Stimulated activated CD8-positive, alpha-beta memory T cell treated with anti-CD3 and anti-CD28 coated beads, Interleukin-4, amount 100 ng/mL, for 24 hours (primary cell): ENCODE results near the gene ERBB4.
"Not testable (repeated sequence)": the region's sequence is repeated elsewhere in the genome, so short reads cannot be mapped to it uniquely, and the experiment has no call there.

Experiments
- DNase-seq: peaks from one replicate; pipeline ENCODE4 v3.0.0-alpha.2; 2020; ENCODE audit warnings: low read depth

Gene ERBB4

GRCh38 chr2:212076456-212076855 lies 462.1 kb downstream of the ERBB4 start:
- DNase-seq, result no peak

GRCh38 chr2:212073360-212073759 lies 465.2 kb downstream of the ERBB4 start:
- no peak for DNase-seq

- no peak for DNase-seq
Measured at GRCh38 chr2:212066546-212066945, 472.1 kb downstream of the ERBB4 start.

GRCh38 chr2:212064318-212064717 lies 474.3 kb downstream of the ERBB4 start:
- no peak for DNase-seq

DNA sequence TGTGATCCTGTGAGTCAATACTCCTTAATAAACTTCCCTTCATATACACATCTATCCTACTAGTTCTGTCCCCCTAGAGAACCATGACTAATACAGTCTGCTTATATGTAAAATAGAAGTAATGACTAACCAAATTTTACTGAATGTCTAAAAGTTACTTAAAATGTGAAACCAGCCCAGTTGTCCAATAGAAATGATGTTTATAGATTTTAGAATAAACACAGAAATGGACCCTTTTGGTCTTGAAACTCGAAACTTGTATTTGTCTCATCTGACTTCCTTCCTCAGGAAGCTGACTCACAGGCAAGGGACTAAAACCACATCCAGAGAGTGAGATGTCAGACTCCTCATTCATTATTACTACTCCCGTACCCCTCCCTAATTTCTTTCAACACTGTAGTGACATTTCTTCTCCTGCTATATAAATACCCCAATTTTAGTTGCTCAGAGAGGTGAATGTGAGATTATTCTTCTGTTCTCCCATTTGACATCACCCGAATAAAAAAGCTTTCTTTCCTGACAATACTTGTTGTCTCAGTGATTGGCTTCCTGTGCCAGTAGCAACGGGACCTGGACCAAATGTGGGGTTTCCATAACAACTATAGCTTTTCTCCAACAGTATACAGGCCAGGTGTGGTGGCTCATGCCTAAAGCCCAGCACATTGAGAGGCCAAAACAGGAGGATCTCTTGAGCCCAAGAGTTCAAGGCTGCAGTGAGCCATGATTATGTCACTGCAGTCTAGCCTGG lies 486.0 kb downstream of the ERBB4 start:
- no peak for DNase-seq

GRCh38 chr2:212050871-212051270 lies 487.7 kb downstream of the ERBB4 start:
- DNase-seq, result no peak

DNA sequence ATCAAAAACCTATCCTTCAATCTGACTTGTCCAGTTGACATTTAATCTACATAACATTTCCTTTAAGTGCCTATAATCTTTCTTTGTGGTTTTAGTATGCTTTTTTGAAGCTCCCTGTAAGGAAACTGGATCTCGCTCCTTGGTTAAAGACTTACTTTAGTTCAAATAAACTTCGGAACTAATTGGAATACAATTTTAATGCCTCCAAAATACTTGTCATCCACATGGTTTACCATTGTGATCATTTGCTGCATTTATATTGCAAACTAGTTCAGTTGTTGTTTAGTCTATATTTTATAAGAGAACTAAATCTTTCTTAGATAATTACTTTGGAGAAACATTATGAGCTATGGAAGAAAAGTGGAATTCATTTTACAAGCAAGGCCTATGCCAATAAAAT lies 496.0 kb downstream of the ERBB4 start:
- no peak for DNase-seq

GRCh38 chr2:212037062-212037461 lies 501.5 kb downstream of the ERBB4 start:
- no peak for DNase-seq

- DNase-seq, result no peak
Measured at GRCh38 chr2:212034841-212035585, 503.6 kb downstream of the ERBB4 start.

DNA sequence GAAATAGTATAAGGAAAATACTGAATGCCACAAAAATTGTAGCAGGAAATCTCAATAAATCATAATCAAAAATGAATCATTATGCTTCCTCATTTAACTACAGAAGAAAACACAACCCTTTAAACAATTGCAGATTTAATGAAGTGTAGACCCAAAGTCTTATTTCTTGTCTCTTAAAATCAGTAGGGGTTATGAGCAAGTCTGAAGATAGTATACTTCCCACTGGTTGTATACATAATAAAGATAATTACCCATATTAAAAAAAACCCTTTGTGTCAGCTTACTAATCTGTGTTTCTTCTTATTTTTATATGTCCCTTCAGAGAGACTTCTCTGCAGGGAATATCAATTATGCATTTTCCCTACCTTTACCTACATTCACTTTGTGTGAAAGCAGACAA lies 504.7 kb downstream of the ERBB4 start:
- no peak for DNase-seq

DNA sequence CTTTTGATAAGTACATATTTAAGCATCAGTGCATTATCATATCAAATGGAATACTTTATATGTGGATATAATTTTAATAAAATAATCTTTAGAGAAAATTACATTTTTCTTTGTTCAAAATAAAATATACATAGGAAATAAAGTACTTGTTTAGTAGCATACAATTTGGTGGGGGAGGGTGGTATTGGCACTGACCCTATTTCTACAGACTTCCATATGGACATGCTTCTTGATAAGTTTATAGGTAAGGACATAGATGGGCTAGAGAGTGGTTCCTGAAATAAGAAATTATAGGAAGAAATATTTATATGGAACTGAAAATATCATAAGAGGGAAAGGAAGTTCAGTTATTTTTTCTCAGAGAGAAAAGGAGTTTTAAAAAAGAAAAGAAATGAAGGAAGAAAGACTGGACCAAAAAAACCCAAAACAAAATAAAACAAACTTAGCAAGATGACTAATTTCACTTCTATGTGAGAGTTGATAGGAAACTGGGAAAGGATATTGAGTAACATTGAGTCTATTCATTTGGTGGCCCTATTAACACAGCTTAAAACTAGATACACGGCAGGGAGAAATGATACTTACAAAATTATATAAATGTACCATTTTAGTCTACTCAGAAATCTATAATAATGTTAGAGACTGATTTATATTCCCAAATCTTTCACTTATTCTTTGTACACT lies 505.9 kb downstream of the ERBB4 start:
- DNase-seq, result no peak

DNA sequence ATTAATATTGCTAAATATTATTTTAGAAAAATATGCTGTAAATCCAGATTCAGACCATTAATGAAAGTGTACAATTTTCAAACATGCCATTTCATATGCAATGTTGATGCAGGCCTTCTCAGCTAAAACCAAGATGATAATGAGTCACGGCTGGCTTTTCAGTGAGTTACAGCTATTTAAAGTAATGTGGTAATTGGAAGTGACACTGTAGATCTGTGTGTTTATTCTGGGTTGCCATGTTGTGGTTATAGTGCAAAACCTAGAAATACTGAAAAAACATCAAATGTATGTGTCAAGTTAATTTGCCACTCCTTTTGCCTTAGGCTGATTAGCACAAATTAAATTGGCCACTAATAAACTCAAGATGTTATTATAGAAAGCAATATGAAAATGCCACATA lies 506.6 kb downstream of the ERBB4 start:
- no peak for DNase-seq

DNA sequence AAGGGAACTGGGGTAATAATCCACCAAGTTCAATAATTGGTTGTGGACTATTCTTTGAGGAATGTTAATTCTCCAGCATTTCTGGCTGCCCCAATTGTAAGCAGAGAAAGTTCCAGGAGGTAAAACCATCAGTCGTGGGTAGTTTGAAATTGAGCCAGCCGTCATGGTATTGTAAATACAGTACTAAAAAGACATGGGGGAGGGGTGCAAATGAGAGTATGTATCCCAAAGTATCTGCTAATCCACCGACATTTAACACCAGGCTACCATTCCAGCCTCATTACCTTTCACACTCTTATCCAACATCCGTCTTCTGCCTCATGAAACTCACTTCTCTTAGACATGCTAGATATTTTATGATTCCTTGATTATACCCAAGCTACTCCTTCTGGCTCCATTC lies 507.9 kb downstream of the ERBB4 start:
- DNase-seq, result no peak

GRCh38 chr2:212028798-212029394 lies 509.7 kb downstream of the ERBB4 start:
- DNase-seq, result no peak

DNA sequence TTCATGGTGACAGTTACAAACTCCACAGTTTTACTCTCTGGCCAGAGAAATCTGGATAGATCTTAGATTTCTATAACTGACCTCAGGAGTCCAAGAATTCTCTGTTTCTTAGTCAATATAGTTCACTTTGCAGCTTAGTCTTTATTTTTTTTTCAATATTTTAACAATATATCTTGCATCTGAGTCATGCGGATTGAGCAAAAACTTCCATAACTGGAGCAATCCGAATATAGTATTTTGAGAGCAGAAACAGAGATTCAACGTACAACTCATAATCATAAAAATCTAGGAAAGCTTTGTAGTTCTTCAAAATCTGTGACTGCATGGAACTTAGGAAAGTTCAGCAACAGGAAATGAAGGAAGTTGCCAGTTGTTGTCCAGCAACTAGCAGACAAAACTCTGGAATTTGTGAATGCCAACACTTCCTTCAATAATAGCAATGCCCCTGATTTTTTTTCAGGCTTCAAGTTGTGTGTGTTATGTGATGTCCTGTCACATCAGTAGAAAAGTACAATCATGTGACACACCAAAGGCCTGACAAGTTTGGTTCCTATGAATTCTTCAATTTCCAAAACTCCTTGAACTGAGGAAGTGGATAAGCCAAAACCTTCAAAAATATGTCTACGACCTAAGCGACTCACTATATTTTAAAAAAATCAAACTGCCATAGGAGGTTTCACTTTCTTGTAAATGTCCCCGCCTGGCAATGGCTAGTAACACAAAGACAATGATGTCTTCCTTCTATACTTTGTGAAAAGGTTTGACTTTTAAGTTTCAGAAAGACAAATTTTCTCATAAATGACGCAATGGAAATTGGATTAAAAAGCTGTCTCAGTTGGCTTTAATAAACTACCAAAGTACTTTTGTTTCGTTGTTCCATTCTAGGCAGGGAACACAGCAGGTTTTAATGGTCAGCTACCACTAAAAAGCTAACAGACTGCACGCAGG lies 510.6 kb downstream of the ERBB4 start:
- no peak for DNase-seq

DNA sequence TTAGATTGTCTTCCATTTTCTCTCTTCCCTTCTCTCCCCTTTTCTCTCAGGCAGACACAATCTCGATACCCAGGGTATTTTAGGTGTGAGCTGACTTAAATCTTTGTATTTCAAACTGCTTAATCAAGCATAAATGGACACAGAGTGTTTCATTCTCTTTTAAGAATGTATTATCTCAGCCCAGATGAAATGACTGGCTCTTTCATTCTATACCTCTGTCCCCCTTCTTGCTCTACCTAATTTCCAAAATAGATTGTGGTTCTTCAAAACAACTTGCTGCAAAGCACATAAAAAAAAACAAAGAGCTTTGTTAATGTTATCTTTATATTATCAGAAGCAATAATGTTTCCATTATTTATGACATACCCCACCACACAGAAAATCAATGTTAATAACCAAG lies 514.6 kb downstream of the ERBB4 start:
- DNase-seq, result no peak

- DNase-seq, result no peak
Measured at GRCh38 chr2:212022966-212023365, 515.6 kb downstream of the ERBB4 start.

DNA sequence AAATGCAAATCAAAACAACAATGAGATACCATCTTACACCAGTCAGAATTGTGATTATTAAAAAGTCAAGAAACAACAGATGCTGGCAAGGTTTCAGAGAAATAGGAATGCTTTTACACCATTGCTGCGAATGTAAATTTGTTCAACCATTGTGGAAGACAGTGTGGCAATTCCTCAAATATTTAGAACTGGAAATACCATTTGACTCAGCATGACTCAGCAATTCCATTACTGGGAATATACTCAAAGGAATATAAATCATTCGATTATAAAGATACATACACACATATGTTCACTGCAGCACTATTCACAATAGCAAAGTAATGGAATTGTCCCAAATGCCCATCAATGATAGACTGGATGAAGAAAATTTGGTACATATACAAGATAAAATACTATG lies 516.7 kb downstream of the ERBB4 start:
- no peak for DNase-seq

DNA sequence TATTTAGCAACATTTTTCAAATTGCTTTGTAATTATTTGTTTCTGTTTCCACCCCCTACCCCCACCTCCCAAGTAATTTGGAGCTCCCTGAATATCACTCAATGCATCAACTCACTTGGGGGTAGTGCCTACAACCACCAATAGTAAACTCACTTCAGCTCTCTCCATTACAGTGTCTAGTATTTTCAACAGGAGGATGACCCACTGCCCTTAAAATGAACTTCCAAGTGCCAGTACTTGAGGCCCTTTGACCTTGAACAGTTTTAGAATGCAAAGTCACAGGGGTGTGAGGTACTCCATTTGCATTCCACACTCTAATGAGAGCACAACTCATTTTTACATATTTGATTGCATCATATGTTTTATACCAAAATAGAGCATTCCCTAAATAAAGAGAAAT lies 523.0 kb downstream of the ERBB4 start:
- DNase-seq, result no peak

GRCh38 chr2:212013626-212014025 lies 525.0 kb downstream of the ERBB4 start:
- no peak for DNase-seq

DNA sequence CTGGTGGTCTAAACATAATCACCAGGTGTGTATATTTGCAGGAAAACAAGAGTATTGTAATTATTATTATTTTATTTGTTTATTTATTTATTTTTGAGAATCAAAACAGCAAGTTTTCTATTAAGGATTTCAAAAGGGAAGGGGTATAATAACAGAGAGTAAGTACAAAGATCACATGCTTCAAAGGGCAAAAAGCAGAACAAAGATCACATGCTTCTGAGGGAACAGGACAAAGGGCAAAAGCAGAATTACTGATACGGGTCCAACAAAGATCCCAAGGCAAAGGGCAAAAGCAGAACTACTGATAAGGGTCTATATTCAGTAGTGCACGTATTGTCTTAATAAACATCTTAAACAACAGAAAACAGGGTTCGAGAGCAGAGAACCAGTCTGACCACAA lies 528.3 kb downstream of the ERBB4 start:
- not testable (repeated sequence) for DNase-seq

- DNase-seq, result no peak
Measured at GRCh38 chr2:212007972-212008371, 530.6 kb downstream of the ERBB4 start.
